T-cell (primary cell): ENCODE measurements around the gene FTO. TPM values are rescaled to one million over a fixed set of nuclear protein-coding genes. Genes with fewer than 3 reads are reported as not detected.

Source experiments
- ATAC-seq, 4 experiments: fragments of 200-7000 bp in 3 of 4; fragments of 150-1000 bp in 1 of 4; cut with Tn5 transposase; replicated peaks in 1 of 4; 1 replicate in 3 of 4; 2 replicates in 1 of 4; pipeline ENCODE4 v1.10.0; 2021; ENCODE audit warnings: moderate library complexity in 3 of 4, mild to moderate bottlenecking in 2 of 4, moderate number of reproducible peaks in 1 of 4
- CTCF ChIA-PET, 2 donors: fragments of 300-600 bp; sonication (Branson Sonifier 250); formaldehyde crosslinking; loops; one replicate each; lab custom pipeline; 2022; ENCODE audit warnings: antibody characterized with exemption in 2 of 2; lab: Charles Lee
- POLR2A ChIA-PET, 2 donors: fragments of 300-600 bp; sonication (Branson Sonifier 250); formaldehyde crosslinking; loops; one replicate each; lab custom pipeline; 2022; ENCODE audit warnings: antibody characterized with exemption in 2 of 2; lab: Charles Lee
- DNase-seq, 35 experiments: peaks; one replicate each; pipeline versions ENCODE4 v3.0.0 to v3.0.0-alpha.2; 2013 to 2023
- H3K27ac ChIP-seq: one replicate; pipeline ENCODE4 v1.5.1; 2013; ENCODE audit warnings: low read length
- H3K27me3 ChIP-seq, 2 experiments: replicated peaks in 1 of 2; 1 replicate in 1 of 2; 2 replicates in 1 of 2; pipeline versions ENCODE4 v1.6.1 to v1.7.0; 2013; ENCODE audit warnings: low read length in 1 of 2, mixed read lengths in 1 of 2; ENCODE audit not compliant: control insufficient read depth in 2 of 2, insufficient read depth in 2 of 2; ENCODE audit errors: extremely low read depth in 1 of 2
- H3K36me3 ChIP-seq, 2 donors: 1 replicate in 1 of 2; 2 replicates in 1 of 2; pipeline versions ENCODE4 v1.6.1 to v1.7.0; 2013; ENCODE audit warnings: low read length in 1 of 2; ENCODE audit not compliant: control insufficient read depth in 2 of 2, insufficient read depth in 1 of 2; ENCODE audit errors: extremely low read depth in 1 of 2
- H3K4me1 ChIP-seq, 2 experiments: 1 replicate in 1 of 2; 2 replicates in 1 of 2; pipeline versions ENCODE4 v1.6.1 to v1.7.0; 2013; ENCODE audit warnings: low read length in 2 of 2, mixed read lengths in 1 of 2; ENCODE audit not compliant: insufficient read depth in 2 of 2, control insufficient read depth in 1 of 2; ENCODE audit errors: extremely low read depth in 1 of 2
- H3K4me3 ChIP-seq, 2 donors: 1 replicate in 1 of 2; 2 replicates in 1 of 2; pipeline versions ENCODE4 v1.5.1 to v1.7.0; 2013; ENCODE audit warnings: mild to moderate bottlenecking in 2 of 2, low read length in 1 of 2, moderate library complexity in 1 of 2; ENCODE audit not compliant: control insufficient read depth in 1 of 2; ENCODE audit errors: extremely low read depth in 1 of 2
- H3K9me3 ChIP-seq: 2 replicates; pipeline ENCODE4 v1.7.0; 2013
- H3K27ac Mint-ChIP-seq, 2 donors: one replicate each; pipeline ENCODE4 v1.8.0; 2020 to 2021; ENCODE audit warnings: mild to moderate bottlenecking in 2 of 2, mixed read lengths in 2 of 2
- H3K27me3 Mint-ChIP-seq, 2 donors: one replicate each; pipeline ENCODE4 v1.8.0; 2021 to 2022; ENCODE audit warnings: mixed read lengths in 2 of 2
- H3K36me3 Mint-ChIP-seq: one replicate; pipeline ENCODE4 v1.8.0; 2021; ENCODE audit warnings: mixed read lengths
- H3K4me1 Mint-ChIP-seq, 3 donors: one replicate each; pipeline ENCODE4 v1.8.0; 2020 to 2022; ENCODE audit warnings: mixed read lengths in 3 of 3, mild to moderate bottlenecking in 1 of 3
- H3K4me3 Mint-ChIP-seq, 3 donors: one replicate each; pipeline ENCODE4 v1.8.0; 2020 to 2022; ENCODE audit warnings: mild to moderate bottlenecking in 3 of 3, mixed read lengths in 3 of 3, moderate library complexity in 3 of 3
- H3K9me3 Mint-ChIP-seq, 3 donors: one replicate each; pipeline ENCODE4 v1.8.0; 2020 to 2022; ENCODE audit warnings: mixed read lengths in 3 of 3
- WGBS: methylation state at CpG from one replicate; pipeline ENCODE4 v1.1.5; 2013; ENCODE audit warnings: missing lambda C conversion rate; ENCODE audit not compliant: insufficient coverage; 5-methylcytosine and 5-hydroxymethylcytosine counted together
- total RNA-seq, 35 experiments: library from RNA in 6 of 35; stranded (reverse) in 6 of 35; fragments of 120-200 nt in 1 of 35; gene quantifications; one replicate each; pipeline versions ENCODE4 v1.2.1 to v1.2.4 and lab custom pipeline; 2013 to 2026

The FTO gene
- total RNA-seq, 5 donors from 2014 or later (not counting 1 experiment from before 2014, with no cell fraction given) = 44.7 to 69.0 (median 46.0) TPM

- DNase-seq = no peak
- peaks cover 0 to 15% of the 10 kb centered on the region in 2 experiments for H3K27me3 ChIP-seq
- no peak overlapping the region for H3K27ac ChIP-seq
- Mint-ChIP-seq H3K4me1 (no peaks in the 10 kb centered on the region), H3K36me3 (no peaks in the 10 kb centered on the region), H3K4me3 (no peak overlapping the region), H3K9me3 (no peaks in the 10 kb centered on the region), H3K27me3 (peaks cover 5 to 15% of the 10 kb centered on the region in 2 donors), H3K27ac (no peak overlapping the region)
- POLR2A ChIA-PET = no interaction called here
- H3K4me3 ChIP-seq = no peak overlapping the region
- 71% methylated on average over 2 of the region's 2 CpGs for WGBS
- H3K9me3 ChIP-seq = no peaks in the 10 kb centered on the region
- ATAC-seq = no peak
- no peaks in the 10 kb centered on the region for H3K36me3 ChIP-seq
- CTCF ChIA-PET = no interaction called here
- no peaks in the 10 kb centered on the region for H3K4me1 ChIP-seq
These were observed 432.3 kb downstream of the FTO start for GRCh38 chr16:54136276-54136625.

GRCh38 chr16:54140057-54140787 lies 436.3 kb downstream of the FTO start:
- Histone ChIP-seq H3K4me3 (no peak overlapping the region), H3K27ac (no peak overlapping the region), H3K9me3 (no peaks in the 10 kb centered on the region), H3K4me1 (no peaks in the 10 kb centered on the region), H3K27me3 (peaks cover 0 to 22% of the 10 kb centered on the region in 2 experiments), H3K36me3 (no peaks in the 10 kb centered on the region)
- peaks cover 12 to 28% of the 10 kb centered on the region in 2 donors for H3K27me3 Mint-ChIP-seq
- DNase-seq (no peak), ATAC-seq (no peak)
- no peak overlapping the region for H3K4me3 Mint-ChIP-seq
- H3K9me3 Mint-ChIP-seq = no peaks in the 10 kb centered on the region
- ChIA-PET CTCF (no interaction called here), POLR2A (no interaction called here)
- no peak overlapping the region for H3K27ac Mint-ChIP-seq
- H3K4me1 Mint-ChIP-seq = no peaks in the 10 kb centered on the region
- 44% methylated on average over 4 of the region's 4 CpGs for WGBS
- no peaks in the 10 kb centered on the region for H3K36me3 Mint-ChIP-seq

GRCh38 chr16:54140788-54141136 lies 436.8 kb downstream of the FTO start:
- ChIA-PET POLR2A (no interaction called here), CTCF (no interaction called here)
- H3K27ac ChIP-seq = no peak overlapping the region
- Mint-ChIP-seq H3K4me1 (no peaks in the 10 kb centered on the region), H3K4me3 (no peak overlapping the region), H3K27ac (no peak overlapping the region), H3K27me3 (peaks cover 12 to 27% of the 10 kb centered on the region in 2 donors), H3K9me3 (no peaks in the 10 kb centered on the region), H3K36me3 (no peaks in the 10 kb centered on the region)
- H3K9me3 ChIP-seq = no peaks in the 10 kb centered on the region
- ATAC-seq = no peak
- no peak overlapping the region for H3K4me3 ChIP-seq
- no peaks in the 10 kb centered on the region for H3K36me3 ChIP-seq
- 86% methylated on average over 1 of the region's 4 CpGs for WGBS
- H3K4me1 ChIP-seq = no peaks in the 10 kb centered on the region
- H3K27me3 ChIP-seq = peaks cover 0 to 22% of the 10 kb centered on the region in 2 experiments
- DNase-seq = no peak

- H3K4me1 Mint-ChIP-seq = no peaks in the 10 kb centered on the region
- H3K27me3 Mint-ChIP-seq = peaks cover 12 to 29% of the 10 kb centered on the region in 2 donors
- Histone ChIP-seq H3K4me3 (no peak overlapping the region), H3K27me3 (peaks cover 0 to 22% of the 10 kb centered on the region in 2 experiments), H3K9me3 (no peaks in the 10 kb centered on the region), H3K27ac (no peak overlapping the region), H3K36me3 (no peaks in the 10 kb centered on the region), H3K4me1 (no peaks in the 10 kb centered on the region)
- H3K4me3 Mint-ChIP-seq = no peak overlapping the region
- no peak overlapping the region for H3K27ac Mint-ChIP-seq
- ChIA-PET POLR2A (no interaction called here), CTCF (interaction anchor here in 1 of 2 donors (0.7 kb wide), 2 partner anchors 65 to 131 kb away, joined by 3 to 13 read pairs; no protein-coding TSS in a partner anchor)
- no peaks in the 10 kb centered on the region for H3K36me3 Mint-ChIP-seq
- 72% methylated on average over 4 of the region's 4 CpGs for WGBS
- no peaks in the 10 kb centered on the region for H3K9me3 Mint-ChIP-seq
- DNase-seq (no peak), ATAC-seq (no peak)
These were observed 438.8 kb downstream of the FTO start for GRCh38 chr16:54142787-54143186.

- Mint-ChIP-seq H3K4me1 (no peaks in the 10 kb centered on the region), H3K9me3 (no peaks in the 10 kb centered on the region), H3K27ac (no peak overlapping the region), H3K4me3 (no peak overlapping the region), H3K27me3 (peaks cover 12 to 31% of the 10 kb centered on the region in 2 donors), H3K36me3 (no peaks in the 10 kb centered on the region)
- ATAC-seq (no peak), DNase-seq (no peak)
- Histone ChIP-seq H3K36me3 (no peaks in the 10 kb centered on the region), H3K4me3 (no peak overlapping the region), H3K9me3 (no peaks in the 10 kb centered on the region), H3K27me3 (peaks cover 0 to 22% of the 10 kb centered on the region in 2 experiments), H3K27ac (no peak overlapping the region), H3K4me1 (no peaks in the 10 kb centered on the region)
- WGBS = 75% methylated on average over 4 of the region's 4 CpGs
- ChIA-PET POLR2A (no interaction called here), CTCF (interaction anchor here in 1 of 2 donors (0.7 kb wide), 2 partner anchors 65 to 132 kb away, joined by 3 to 13 read pairs; no protein-coding TSS in a partner anchor)
These were observed 439.5 kb downstream of the FTO start for GRCh38 chr16:54143410-54143809.

GRCh38 chr16:54143934-54144571 lies 440.1 kb downstream of the FTO start:
- CTCF ChIA-PET = no interaction called here
- WGBS = 31% methylated on average over 8 of the region's 13 CpGs
- no peaks in the 10 kb centered on the region for H3K9me3 Mint-ChIP-seq

More at GRCh38 chr16:54143934-54144571, 440.1 kb downstream of the FTO start:
- DNase-seq (no peak), ATAC-seq (no peak)
- Histone ChIP-seq H3K27me3 (peaks cover 0 to 22% of the 10 kb centered on the region in 2 experiments), H3K27ac (no peak overlapping the region), H3K9me3 (no peaks in the 10 kb centered on the region), H3K36me3 (no peaks in the 10 kb centered on the region), H3K4me1 (no peaks in the 10 kb centered on the region), H3K4me3 (no peak overlapping the region)
- H3K4me3 Mint-ChIP-seq = no peak overlapping the region
- peaks cover 12 to 31% of the 10 kb centered on the region in 2 donors for H3K27me3 Mint-ChIP-seq
- H3K27ac Mint-ChIP-seq = no peak overlapping the region
- POLR2A ChIA-PET = no interaction called here
- H3K36me3 Mint-ChIP-seq = no peaks in the 10 kb centered on the region
- no peaks in the 10 kb centered on the region for H3K4me1 Mint-ChIP-seq
